GM23338 (cell line): ENCODE results near the gene LMF1.

ENCODE experiments used
- CREB1 ChIP-seq: fragments of 250-450 bp; sonication (Bioruptor Pico); IDR thresholded peaks from 2 replicates; pipeline ENCODE4 v1.5.0; 2020; ENCODE audit warnings: low read depth, mild to moderate bottlenecking, moderate library complexity
- EZH2 ChIP-seq: fragments of 200-600 bp; sonication (generic); IDR thresholded peaks from one replicate; pipeline ENCODE4 v1.8.0; 2017; ENCODE audit warnings: antibody characterized with exemption, mild to moderate bottlenecking, low read depth; ENCODE audit not compliant: unreplicated experiment
- EZH2phosphoT487 ChIP-seq: fragments of 200-600 bp; sonication (generic); IDR thresholded peaks from one replicate; pipeline ENCODE4 v1.8.1; 2018; ENCODE audit warnings: antibody characterized with exemption; ENCODE audit not compliant: unreplicated experiment
- JUNB ChIP-seq: IDR thresholded peaks from one replicate; pipeline ENCODE4 v1.6.1; 2016; ENCODE audit warnings: antibody characterized with exemption; ENCODE audit not compliant: unreplicated experiment
- NANOG ChIP-seq: IDR thresholded peaks from 2 replicates; pipeline ENCODE4 v1.6.1; 2016; ENCODE audit warnings: antibody characterized with exemption, borderline replicate concordance
- POLR2AphosphoS5 ChIP-seq: IDR thresholded peaks from 2 replicates; pipeline ENCODE4 v1.6.1; 2016; ENCODE audit warnings: antibody characterized with exemption, low read depth
- ZNF114 ChIP-seq: fragments of 250-450 bp; sonication (Bioruptor Pico); IDR thresholded peaks from 2 replicates; pipeline ENCODE4 v1.5.0; 2020; ENCODE audit warnings: mild to moderate bottlenecking, moderate library complexity
- TF ChIP-seq, protein P1 (sequence below): IDR thresholded peaks from one replicate; pipeline ENCODE4 v1.6.1; 2018; ENCODE audit warnings: antibody characterized with exemption; ENCODE audit not compliant: unreplicated experiment
- TF ChIP-seq, protein P2 (sequence below), 2 experiments: fragments of 200-600 bp in 1 of 2; sonication (generic) in 1 of 2; conservative IDR thresholded peaks; 2 replicates each; pipeline versions ENCODE4 v1.5.1 to v1.6.1; 2016 to 2017; ENCODE audit warnings: antibody characterized with exemption in 2 of 2, low read depth in 2 of 2, mild to moderate bottlenecking in 2 of 2, moderate library complexity in 1 of 2

DNA sequence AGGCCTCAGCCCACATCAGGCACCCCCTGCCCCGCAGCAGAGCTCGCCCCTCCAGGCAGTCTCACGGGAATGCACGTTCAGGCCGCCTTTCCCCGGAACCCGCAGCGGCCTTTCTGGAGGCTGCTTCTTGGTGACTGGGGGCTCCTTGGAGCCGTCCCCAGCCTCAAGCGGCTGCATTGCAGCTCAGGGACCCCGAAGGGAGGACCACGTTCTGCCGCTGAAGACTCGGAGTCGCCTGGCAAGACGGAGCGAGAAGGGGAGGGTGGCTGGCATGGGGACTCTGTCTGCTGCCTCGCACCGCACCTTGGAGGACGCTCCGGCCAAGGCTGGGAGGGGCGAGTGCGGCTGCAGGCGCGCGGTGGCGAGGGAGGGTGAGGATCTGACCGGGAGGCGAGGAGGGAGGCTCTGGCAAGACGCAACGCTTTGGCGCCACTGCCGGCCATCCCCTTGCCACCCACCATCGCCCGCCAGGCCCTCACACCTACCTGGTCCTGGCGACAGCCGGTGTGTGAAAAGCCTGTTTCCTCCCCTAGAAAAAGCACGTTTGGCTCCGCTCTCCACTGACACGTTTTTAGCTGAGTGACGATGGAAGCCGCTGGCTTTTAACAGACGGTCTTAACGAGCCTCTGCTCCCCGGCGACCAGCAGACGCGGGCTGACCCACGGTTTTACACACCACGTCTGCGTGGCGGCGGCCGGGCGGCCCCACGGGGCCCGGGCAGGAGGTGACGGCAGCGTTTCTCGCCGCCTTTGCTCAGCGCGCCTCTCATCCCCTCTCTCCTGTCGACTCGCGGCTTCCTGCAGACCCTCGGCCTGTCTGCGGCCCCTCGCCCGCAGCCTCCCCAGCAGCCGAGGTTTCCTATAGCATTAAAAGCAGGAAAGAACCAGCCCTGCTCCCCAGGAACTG, 153.5 kb downstream of the LMF1 start:
- TF ChIP-seq, protein P1, sequence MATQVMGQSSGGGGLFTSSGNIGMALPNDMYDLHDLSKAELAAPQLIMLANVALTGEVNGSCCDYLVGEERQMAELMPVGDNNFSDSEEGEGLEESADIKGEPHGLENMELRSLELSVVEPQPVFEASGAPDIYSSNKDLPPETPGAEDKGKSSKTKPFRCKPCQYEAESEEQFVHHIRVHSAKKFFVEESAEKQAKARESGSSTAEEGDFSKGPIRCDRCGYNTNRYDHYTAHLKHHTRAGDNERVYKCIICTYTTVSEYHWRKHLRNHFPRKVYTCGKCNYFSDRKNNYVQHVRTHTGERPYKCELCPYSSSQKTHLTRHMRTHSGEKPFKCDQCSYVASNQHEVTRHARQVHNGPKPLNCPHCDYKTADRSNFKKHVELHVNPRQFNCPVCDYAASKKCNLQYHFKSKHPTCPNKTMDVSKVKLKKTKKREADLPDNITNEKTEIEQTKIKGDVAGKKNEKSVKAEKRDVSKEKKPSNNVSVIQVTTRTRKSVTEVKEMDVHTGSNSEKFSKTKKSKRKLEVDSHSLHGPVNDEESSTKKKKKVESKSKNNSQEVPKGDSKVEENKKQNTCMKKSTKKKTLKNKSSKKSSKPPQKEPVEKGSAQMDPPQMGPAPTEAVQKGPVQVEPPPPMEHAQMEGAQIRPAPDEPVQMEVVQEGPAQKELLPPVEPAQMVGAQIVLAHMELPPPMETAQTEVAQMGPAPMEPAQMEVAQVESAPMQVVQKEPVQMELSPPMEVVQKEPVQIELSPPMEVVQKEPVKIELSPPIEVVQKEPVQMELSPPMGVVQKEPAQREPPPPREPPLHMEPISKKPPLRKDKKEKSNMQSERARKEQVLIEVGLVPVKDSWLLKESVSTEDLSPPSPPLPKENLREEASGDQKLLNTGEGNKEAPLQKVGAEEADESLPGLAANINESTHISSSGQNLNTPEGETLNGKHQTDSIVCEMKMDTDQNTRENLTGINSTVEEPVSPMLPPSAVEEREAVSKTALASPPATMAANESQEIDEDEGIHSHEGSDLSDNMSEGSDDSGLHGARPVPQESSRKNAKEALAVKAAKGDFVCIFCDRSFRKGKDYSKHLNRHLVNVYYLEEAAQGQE = no peak
- TF ChIP-seq, protein P2, sequence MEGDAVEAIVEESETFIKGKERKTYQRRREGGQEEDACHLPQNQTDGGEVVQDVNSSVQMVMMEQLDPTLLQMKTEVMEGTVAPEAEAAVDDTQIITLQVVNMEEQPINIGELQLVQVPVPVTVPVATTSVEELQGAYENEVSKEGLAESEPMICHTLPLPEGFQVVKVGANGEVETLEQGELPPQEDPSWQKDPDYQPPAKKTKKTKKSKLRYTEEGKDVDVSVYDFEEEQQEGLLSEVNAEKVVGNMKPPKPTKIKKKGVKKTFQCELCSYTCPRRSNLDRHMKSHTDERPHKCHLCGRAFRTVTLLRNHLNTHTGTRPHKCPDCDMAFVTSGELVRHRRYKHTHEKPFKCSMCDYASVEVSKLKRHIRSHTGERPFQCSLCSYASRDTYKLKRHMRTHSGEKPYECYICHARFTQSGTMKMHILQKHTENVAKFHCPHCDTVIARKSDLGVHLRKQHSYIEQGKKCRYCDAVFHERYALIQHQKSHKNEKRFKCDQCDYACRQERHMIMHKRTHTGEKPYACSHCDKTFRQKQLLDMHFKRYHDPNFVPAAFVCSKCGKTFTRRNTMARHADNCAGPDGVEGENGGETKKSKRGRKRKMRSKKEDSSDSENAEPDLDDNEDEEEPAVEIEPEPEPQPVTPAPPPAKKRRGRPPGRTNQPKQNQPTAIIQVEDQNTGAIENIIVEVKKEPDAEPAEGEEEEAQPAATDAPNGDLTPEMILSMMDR (conservative IDR thresholded peaks at IDR 0.05; ENCODE audit: low read depth in 2 of 2) = no peak
- TF ChIP-seq CREB1 (CRISPR knock-in tag) (no peak), EZH2 (no peak), POLR2AphosphoS5 (no peak), JUNB (no peak), ZNF114 (CRISPR knock-in tag) (no peak), EZH2phosphoT487 (no peak), NANOG (no peak)
